ENCODE data around the gene MGARP. TPM values are rescaled to one million over a fixed set of nuclear protein-coding genes. Genes with fewer than 3 reads are reported as not detected.

The MGARP gene
- total and polyA plus RNA-seq, 9 of the 15 experiments (the other 6 are each of a cell fraction or from before 2014, with no cell fraction given), result 0.11 to 0.45 (median 0.23) TPM; not detected in 4

DNA sequence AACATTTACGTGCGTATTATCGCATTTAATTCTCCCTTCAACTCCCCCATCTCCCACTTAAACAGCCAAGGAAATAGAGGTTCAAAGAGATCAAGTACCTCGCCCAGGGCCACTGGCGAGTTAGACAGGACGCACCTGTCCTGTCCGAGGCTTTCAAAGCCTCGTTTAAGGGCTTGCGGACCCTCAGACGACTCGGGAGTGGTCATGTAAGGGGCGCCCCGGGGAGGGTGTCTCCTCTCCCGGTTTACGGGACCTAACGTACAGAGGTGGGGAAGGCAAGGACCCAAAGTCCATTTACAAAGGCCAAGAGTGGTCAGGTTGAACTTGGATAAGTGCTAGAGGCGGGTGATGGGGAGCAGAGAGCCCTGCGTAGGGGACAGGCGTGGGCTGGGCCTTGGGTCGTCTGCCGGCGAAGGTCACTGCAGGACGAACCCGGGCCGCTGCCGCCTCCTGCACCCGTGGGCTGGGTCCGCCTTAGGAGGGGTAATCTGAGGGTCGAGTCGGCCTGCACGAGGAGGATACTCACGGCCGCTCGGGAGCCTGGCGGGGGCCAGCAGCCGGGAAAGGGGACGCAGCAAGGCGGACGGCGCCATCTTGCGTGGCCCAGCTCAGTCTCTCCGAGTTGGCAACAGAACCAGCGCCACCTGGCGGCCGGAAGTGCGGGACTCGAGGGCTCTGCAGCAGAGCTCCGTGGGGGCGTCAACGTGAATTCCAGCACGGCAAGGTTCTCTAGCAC, 15.3 kb upstream of the MGARP start (continued):
- TF ChIP-seq, protein P1, sequence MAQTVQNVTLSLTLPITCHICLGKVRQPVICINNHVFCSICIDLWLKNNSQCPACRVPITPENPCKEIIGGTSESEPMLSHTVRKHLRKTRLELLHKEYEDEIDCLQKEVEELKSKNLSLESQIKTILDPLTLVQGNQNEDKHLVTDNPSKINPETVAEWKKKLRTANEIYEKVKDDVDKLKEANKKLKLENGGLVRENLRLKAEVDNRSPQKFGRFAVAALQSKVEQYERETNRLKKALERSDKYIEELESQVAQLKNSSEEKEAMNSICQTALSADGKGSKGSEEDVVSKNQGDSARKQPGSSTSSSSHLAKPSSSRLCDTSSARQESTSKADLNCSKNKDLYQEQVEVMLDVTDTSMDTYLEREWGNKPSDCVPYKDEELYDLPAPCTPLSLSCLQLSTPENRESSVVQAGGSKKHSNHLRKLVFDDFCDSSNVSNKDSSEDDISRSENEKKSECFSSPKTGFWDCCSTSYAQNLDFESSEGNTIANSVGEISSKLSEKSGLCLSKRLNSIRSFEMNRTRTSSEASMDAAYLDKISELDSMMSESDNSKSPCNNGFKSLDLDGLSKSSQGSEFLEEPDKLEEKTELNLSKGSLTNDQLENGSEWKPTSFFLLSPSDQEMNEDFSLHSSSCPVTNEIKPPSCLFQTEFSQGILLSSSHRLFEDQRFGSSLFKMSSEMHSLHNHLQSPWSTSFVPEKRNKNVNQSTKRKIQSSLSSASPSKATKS (CRISPR knock-in tag; IDR thresholded peaks at IDR 0.05), result no peak
- peak; percentile 90; the same call in 1 of the 2 replicates for TF ChIP-seq XRCC5 (IDR thresholded peaks at IDR 0.05; ENCODE audit: low read depth, low read length)
- TF ChIP-seq, protein P2, sequence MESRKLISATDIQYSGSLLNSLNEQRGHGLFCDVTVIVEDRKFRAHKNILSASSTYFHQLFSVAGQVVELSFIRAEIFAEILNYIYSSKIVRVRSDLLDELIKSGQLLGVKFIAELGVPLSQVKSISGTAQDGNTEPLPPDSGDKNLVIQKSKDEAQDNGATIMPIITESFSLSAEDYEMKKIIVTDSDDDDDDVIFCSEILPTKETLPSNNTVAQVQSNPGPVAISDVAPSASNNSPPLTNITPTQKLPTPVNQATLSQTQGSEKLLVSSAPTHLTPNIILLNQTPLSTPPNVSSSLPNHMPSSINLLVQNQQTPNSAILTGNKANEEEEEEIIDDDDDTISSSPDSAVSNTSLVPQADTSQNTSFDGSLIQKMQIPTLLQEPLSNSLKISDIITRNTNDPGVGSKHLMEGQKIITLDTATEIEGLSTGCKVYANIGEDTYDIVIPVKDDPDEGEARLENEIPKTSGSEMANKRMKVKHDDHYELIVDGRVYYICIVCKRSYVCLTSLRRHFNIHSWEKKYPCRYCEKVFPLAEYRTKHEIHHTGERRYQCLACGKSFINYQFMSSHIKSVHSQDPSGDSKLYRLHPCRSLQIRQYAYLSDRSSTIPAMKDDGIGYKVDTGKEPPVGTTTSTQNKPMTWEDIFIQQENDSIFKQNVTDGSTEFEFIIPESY (CRISPR knock-in tag; IDR thresholded peaks at IDR 0.05), result peak; percentile 75
- no peak for TF ChIP-seq HSF4 (CRISPR knock-in tag; IDR thresholded peaks at IDR 0.05; ENCODE audit: borderline replicate concordance)
- TF ChIP-seq DPF2 (IDR thresholded peaks at IDR 0.05), result no peak
- TF ChIP-seq GTF2F1 (IDR thresholded peaks at IDR 0.05; ENCODE audit: low read depth, low read length), result no peak
- no peak for TF ChIP-seq PTBP1 (IDR thresholded peaks at IDR 0.05; ENCODE audit: low read depth, low read length)
- no peak for TF ChIP-seq ZNF518B (CRISPR knock-in tag; IDR thresholded peaks at IDR 0.05)
- TF ChIP-seq KAT8 (IDR thresholded peaks at IDR 0.05; ENCODE audit: low read depth), result no peak
- TF ChIP-seq DEAF1 (CRISPR knock-in tag; IDR thresholded peaks at IDR 0.05), result peak; percentile 63
- TF ChIP-seq NR2C1 (IDR thresholded peaks at IDR 0.05), result no peak
- peak; percentile 55; the same call in 1 of the 2 replicates for TF ChIP-seq NR2C1 (tag; IDR thresholded peaks at IDR 0.05)
- TF ChIP-seq ZBTB8A (IDR thresholded peaks at IDR 0.05; ENCODE audit: partially characterized antibody), result no peak
- peak; percentile 19 for TF ChIP-seq ZFP36 (IDR thresholded peaks at IDR 0.05; ENCODE audit: low read depth, low read length, partially characterized antibody)
- TF ChIP-seq, protein P3, sequence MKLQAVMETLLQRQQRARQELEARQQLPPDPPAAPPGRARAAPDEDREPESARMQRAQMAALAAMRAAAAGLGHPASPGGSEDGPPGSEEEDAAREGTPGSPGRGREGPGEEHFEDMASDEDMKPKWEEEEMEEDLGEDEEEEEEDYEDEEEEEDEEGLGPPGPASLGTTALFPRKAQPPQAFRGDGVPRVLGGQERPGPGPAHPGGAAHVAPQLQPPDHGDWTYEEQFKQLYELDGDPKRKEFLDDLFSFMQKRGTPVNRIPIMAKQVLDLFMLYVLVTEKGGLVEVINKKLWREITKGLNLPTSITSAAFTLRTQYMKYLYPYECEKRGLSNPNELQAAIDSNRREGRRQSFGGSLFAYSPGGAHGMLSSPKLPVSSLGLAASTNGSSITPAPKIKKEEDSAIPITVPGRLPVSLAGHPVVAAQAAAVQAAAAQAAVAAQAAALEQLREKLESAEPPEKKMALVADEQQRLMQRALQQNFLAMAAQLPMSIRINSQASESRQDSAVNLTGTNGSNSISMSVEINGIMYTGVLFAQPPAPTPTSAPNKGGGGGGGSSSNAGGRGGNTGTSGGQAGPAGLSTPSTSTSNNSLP (IDR thresholded peaks at IDR 0.05; ENCODE audit: borderline replicate concordance, low read depth, low read length), result no peak
- no peak for TF ChIP-seq STAT5B (CRISPR knock-in tag; IDR thresholded peaks at IDR 0.05)
- TF ChIP-seq NCOA6 (IDR thresholded peaks at IDR 0.05), result no peak

Measured in K562 (cell line).